Measurements from ENCODE around the gene PRRC2B. TPM values are rescaled to one million over a fixed set of nuclear protein-coding genes. Genes with fewer than 3 reads are reported as not detected.

The PRRC2B gene
- total and polyA plus RNA-seq, 10 donors, result 23.3 to 235 (median 180) TPM

- DNase-seq, result no peak
- no peaks in the 10 kb centered on the region for H3K9me3 ChIP-seq
- H3K27me3 ChIP-seq (replicated peaks in 1 of 7), result no peaks in the 10 kb centered on the region
- peaks cover 0 to 11% (median 3%) of the 10 kb centered on the region in 6 donors for H3K4me1 ChIP-seq
- no peak overlapping the region for H3K27ac ChIP-seq
- no peak overlapping the region for H3K4me3 ChIP-seq
- intact Hi-C loops (cut with DNase I; ENCODE audit: low total_unique reads), result no loop called here
- 95 to 97% (median 97%) methylated on average over 18 to 20 of the region's 20 CpGs for WGBS, 5 donors
- TF ChIP-seq POLR2A (IDR thresholded peaks at IDR 0.05) (no peak), POLR2AphosphoS5 (IDR thresholded peaks at IDR 0.05) (peak in 2 of 3 donors; percentile 39 to 40), CTCF (IDR thresholded peaks at IDR 0.05 in 8 of 11, conservative IDR thresholded peaks at IDR 0.05 in 3 of 11) (no peak)
- H3K36me3 ChIP-seq, result peaks cover 7 to 100% (median 100%) of the 10 kb centered on the region in 6 donors
Measured at GRCh38 chr9:131491001-131491710, 97.3 kb downstream of the PRRC2B start.

- Histone ChIP-seq H3K4me3 (no peak overlapping the region), H3K27me3 (replicated peaks in 1 of 7) (no peaks in the 10 kb centered on the region), H3K36me3 (peaks cover 7 to 100% (median 100%) of the 10 kb centered on the region in 6 donors), H3K27ac (peak overlapping the region in 1 of 8 donors; percentile 24), H3K9me3 (no peaks in the 10 kb centered on the region), H3K4me1 (peaks cover 0 to 11% (median 3%) of the 10 kb centered on the region in 6 donors)
- DNase-seq, result no peak
- TF ChIP-seq CTCF (IDR thresholded peaks at IDR 0.05 in 8 of 11, conservative IDR thresholded peaks at IDR 0.05 in 3 of 11) (no peak), POLR2A (IDR thresholded peaks at IDR 0.05) (no peak), POLR2AphosphoS5 (IDR thresholded peaks at IDR 0.05) (no peak)
- WGBS, 5 donors, result 90 to 95% (median 93%) methylated on average over 4 to 6 of the region's 6 CpGs
- intact Hi-C loops (cut with DNase I; ENCODE audit: low total_unique reads), result no loop called here
Measured at GRCh38 chr9:131492070-131492469, 98.2 kb downstream of the PRRC2B start.

GRCh38 chr9:131494296-131494870, 100.5 kb downstream of the PRRC2B start:
- no peak for DNase-seq
- Histone ChIP-seq H3K9me3 (no peaks in the 10 kb centered on the region), H3K27me3 (replicated peaks in 1 of 7) (no peaks in the 10 kb centered on the region), H3K4me3 (no peak overlapping the region), H3K36me3 (peaks cover 4 to 100% (median 100%) of the 10 kb centered on the region in 6 donors), H3K4me1 (peaks cover 0 to 19% (median 6%) of the 10 kb centered on the region in 6 donors), H3K27ac (no peak overlapping the region)
- 91 to 97% (median 93%) methylated on average over 18 to 22 of the region's 22 CpGs for WGBS, 5 donors
- intact Hi-C loops (cut with DNase I; ENCODE audit: low total_unique reads), result no loop called here
- TF ChIP-seq POLR2AphosphoS5 (IDR thresholded peaks at IDR 0.05) (no peak), CTCF (IDR thresholded peaks at IDR 0.05 in 8 of 11, conservative IDR thresholded peaks at IDR 0.05 in 3 of 11) (no peak), POLR2A (IDR thresholded peaks at IDR 0.05) (no peak)

- intact Hi-C loops (cut with DNase I; ENCODE audit: low total_unique reads), result no loop called here
- 90 to 93% (median 93%) methylated on average over 21 to 22 of the region's 22 CpGs for WGBS, 5 donors
- H3K9me3 ChIP-seq, result no peaks in the 10 kb centered on the region
- peaks cover 0 to 33% (median 8%) of the 10 kb centered on the region in 6 donors for H3K4me1 ChIP-seq
- TF ChIP-seq POLR2A (IDR thresholded peaks at IDR 0.05) (no peak), POLR2AphosphoS5 (IDR thresholded peaks at IDR 0.05) (peak in 2 of 3 donors; percentile 16 to 59)
- DNase-seq, result no peak
- H3K27ac ChIP-seq, result peak overlapping the region in 2 of 8 donors; percentile 1 to 8
- H3K4me3 ChIP-seq, result no peak overlapping the region
- no peaks in the 10 kb centered on the region for H3K27me3 ChIP-seq (replicated peaks in 1 of 7)
- peaks cover 4 to 100% (median 88%) of the 10 kb centered on the region in 6 donors for H3K36me3 ChIP-seq
Measured at GRCh38 chr9:131495785-131496184, 101.9 kb downstream of the PRRC2B start.

Data from spleen (tissue), 11 donors.